Measurements from ENCODE around the gene TSPAN18. TPM values are rescaled to one million over a fixed set of nuclear protein-coding genes. Genes with fewer than 3 reads are reported as not detected.

Gene TSPAN18
- total and polyA plus RNA-seq, 3 donors from 2014 or later, result 2.1 to 11.1 (median 5.0) TPM

GRCh38 chr11:44980533-44981427, 254.0 kb downstream of the TSPAN18 start:
- Histone ChIP-seq H3K36me3 (ENCODE audit: low read depth, missing control alignments) (no peaks in the 10 kb centered on the region), H3K4me1 (no peaks in the 10 kb centered on the region), H3K27ac (no peak overlapping the region), H3K9me3 (no peaks in the 10 kb centered on the region), H3K27me3 (no peaks in the 10 kb centered on the region), H3K4me3 (no peak overlapping the region)
- intact Hi-C loops (cut with DNase I; ENCODE audit: low total_unique reads), result no loop called here
- TF ChIP-seq POLR2A (IDR thresholded peaks at IDR 0.05) (no peak), CTCF (IDR thresholded peaks at IDR 0.05) (no peak)
- WGBS, 2 donors, result 87% methylated on average over 8 to 15 of the region's 15 CpGs
- DNase-seq, result no peak

Other genes with a start within 250 kb of the TSPAN18 start
- gene CD82, start 161.3 kb upstream of the TSPAN18 start, total RNA-seq, result 10 to 100 TPM in 1 of 2 donors, 1 to 10 TPM in 1; 5.0 to 13.0 TPM
- gene CD82, start 161.3 kb upstream of the TSPAN18 start, polyA plus RNA-seq (ENCODE audit: insufficient read depth, low read depth, low replicate concordance), result 13.7 TPM
- gene TP53I11, start 223.9 kb downstream of the TSPAN18 start, total RNA-seq, result 10 to 100 TPM; 19.9 to 28.7 TPM
- gene TP53I11, start 223.9 kb downstream of the TSPAN18 start, polyA plus RNA-seq (ENCODE audit: insufficient read depth, low read depth, low replicate concordance), result 29.7 TPM